Measurements from ENCODE around the gene CLTCL1.

CLTCL1 gene

DNA sequence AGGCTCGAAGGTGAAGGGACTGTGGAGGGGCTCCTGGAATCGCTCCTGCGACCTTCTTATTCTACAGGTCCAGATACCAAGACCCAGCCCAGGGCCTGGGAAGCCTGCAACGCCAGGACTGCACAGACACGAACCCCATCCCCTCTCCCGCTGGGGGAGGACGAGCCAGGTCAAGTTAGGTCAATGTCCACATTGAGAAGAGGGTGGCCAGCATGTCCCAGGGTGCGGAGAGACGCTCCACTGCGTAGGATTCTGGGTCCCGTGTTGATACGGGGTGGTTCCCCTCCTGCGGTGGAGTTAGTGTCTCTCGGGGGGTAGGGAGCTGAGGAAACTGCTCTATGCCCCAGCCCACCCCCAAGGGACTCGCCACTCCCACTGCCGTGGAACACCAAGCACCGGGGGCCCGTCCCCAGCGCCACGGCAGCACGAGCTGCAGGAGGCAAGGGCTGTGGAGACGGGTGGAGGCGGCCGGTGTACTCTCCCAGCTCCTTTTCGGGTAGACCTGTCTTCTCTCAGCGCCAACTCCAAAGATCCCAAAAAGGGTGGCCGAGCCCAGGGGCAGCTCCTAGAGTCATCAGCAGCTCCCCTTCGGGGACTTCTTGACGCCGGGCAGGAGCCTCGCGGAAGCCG, 143.0 kb downstream of the CLTCL1 start:
- DNase-seq, result no peak

DNA sequence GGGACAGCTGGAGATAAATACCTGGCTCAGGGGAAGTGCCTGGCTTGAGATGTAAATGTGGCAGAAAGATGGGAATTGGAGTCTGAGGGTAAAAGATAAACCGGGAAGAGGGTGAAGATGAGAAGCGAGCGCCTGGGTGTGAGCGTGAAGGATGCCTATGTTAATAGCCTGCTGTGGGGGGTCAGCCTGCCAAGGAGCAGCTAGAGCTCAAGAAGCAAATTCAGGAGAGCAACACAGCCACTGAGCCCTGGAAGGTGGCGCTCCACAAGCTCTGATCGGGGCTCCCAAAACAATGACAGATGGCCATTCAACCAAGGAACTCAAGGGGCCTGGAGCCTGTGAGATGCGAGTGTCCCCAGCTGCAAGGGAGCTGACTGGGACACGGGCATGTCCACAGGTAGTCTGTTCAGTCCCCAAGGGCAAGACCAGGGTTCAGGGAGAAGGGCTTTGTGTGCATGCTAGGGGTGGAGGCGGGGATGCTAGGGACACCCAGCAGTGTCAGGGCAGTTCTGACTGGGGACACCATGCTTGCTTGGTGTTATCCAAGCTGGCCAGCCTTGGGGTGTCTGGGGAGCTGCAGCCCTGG, 144.2 kb downstream of the CLTCL1 start:
- DNase-seq, result no peak

DNA sequence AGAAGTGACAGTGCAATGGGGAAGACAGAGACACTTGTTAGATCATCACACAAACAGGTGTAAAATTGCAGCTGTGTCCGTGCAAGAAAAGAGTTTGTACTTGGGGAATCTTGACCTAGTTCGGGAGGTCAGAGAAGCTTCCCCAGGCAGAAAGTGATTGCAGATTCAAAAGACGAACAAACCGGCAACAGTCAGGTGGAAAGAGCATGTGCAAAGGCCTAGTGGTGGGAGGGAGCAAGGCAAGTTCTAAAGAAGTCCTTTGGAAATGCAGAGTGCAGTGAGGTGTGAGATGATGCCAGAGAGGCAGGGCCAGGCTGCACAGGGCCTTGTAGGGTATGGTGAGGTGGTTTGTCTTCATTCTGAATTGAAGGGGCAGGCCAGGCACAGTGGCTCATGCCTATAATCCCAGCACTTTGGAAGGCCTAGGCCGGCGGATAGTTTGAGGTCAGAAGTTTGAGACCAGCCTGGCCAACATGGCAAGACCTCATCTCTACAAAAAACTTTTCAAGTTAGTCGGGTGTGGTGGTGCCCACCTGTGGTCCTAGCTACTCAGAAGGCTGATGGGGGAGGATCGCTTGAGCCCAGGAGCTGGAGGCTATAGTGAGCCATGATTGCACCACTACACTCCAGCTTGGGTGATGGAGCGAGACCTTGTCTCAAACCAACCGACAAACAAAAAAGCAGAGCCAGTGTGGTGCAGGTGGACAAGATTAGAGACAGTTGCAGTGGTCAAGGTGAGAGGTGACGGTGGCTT, 145.1 kb downstream of the CLTCL1 start:
- no peak for DNase-seq

DNA sequence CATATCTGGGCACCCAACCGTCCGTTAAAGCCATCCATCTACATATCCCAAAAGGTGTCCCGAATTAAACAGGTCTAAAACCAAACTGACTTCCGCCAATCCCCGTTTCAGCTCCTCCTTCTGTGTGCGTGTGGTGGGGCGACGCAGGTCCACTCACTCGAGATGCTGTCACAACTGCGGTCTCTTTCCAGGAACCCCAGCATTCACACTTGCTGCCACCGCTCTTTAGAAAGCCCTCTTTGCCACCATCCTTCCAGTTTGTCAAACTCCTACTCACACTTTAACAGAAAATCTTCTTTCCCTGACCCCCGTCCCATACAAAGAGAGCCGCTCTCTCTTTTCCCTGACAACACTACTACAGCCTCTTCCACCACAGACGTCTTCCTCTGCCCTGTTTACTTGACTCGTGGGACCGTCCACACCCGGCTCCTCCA, 147.5 kb downstream of the CLTCL1 start:
- no peak for DNase-seq

DNA sequence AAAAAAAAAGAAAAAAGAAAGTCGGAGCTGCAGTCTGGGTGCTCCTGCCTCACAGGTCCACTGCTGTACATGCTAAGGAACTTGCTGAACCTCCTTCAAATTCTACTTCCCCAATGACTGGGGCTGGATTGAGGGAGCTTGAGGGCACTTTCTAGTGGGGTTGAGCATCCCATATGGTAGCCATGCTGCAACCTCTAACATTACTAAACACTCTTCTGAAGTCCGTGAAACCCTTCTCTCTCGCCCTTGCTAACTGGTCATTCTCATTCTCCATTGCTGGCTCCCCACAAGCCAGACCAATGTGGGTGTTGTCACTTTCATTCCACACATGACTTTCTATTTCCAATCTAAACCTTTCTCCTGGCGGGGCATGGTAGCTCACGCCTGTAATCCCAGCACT, 148.3 kb downstream of the CLTCL1 start:
- DNase-seq, result no peak

DNA sequence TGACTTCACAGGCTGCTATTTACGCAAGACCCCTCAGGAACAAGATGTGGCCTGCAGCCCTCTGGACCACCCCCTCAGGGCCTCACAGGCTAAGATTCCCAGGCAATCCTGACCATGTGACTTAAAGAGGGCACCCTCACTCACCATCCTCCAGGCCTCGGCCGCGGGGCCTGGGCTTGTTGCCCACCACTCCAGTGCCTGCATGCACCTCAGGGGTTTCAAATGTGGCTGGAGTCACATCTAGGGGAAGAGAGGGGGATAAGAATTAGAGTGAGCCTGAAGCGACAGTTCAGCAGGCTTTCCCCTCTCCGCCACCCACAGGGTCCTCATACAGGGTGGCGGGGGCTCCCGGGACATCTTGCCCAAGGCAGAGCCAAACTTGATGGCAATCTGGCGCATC, 149.1 kb downstream of the CLTCL1 start:
- DNase-seq, result no peak

DNA sequence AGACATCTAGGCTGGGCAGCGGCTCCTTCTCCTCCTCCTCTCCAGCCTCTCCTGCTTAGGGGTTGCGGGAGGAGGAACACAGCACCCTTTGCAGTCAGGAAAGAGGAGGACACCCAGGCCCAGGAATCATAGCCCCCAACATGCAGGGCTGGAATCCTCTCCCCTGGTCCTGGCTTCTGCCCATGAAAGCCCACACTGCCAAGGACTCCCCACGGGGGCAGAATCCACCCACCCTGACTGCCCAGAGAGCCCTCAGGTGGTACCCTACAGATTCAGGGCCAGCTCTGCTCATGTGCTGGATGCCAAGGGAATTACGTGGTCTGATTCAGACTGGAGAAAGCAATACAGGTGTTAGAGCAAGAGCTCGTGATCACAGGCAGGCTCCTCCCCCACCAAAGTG, 151.5 kb downstream of the CLTCL1 start:
- no peak for DNase-seq

DNA sequence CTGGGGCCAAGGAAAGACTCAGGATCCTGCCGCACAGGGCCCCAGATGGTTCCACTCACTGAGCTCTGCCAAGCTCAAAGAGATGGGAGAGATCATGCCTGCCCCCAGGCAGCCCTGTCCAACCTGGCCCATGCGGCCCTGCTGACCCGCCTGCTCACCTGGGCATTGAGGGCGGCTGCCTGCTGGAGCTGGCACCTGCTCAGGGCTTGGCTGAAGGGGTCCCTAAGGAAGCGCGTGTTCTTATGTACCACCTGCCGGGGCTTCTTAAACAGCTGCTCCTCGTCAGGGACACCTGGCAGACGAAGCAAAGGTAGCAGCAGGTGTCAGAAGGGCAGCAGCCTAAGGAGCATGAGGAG, 152.5 kb downstream of the CLTCL1 start:
- no peak for DNase-seq

DNA sequence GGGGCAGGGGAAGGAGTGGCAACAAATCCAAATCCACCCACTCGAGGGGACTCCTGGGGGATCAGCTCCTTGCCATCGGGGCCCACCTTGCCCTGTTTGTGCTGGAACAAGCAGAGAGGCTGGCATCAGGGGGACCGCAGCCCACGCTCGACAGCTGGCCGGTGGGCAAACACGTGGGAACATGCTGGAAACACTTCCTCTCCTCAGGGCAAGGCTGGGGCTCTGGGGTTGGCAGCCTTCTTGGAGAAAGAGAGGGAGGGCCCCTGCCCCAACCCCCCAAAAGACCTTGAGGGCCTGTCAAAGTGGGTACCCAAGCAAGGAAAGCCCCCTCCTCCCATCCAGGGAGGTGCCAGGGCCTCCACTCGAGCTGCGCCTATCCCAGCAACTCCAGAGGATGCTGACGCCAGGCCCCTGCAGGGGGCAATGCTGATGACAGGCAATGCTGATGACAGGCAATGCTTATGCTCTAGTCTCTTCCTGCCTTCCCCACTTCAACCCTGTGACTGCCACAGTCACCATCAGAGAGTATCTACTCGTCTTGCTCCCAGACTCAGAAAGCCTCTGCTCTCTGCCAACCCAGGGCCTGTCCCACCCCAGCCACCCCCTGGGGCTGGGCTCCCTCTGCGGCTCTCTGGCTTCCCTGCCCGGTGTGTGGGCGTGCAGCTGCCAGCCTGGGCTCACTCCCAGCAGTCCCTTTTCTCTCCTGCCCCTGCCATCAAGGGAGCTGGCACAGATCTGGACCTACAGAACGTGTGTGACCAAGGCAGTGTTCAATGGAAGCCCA, 153.1 kb downstream of the CLTCL1 start:
- no peak for DNase-seq

DNA sequence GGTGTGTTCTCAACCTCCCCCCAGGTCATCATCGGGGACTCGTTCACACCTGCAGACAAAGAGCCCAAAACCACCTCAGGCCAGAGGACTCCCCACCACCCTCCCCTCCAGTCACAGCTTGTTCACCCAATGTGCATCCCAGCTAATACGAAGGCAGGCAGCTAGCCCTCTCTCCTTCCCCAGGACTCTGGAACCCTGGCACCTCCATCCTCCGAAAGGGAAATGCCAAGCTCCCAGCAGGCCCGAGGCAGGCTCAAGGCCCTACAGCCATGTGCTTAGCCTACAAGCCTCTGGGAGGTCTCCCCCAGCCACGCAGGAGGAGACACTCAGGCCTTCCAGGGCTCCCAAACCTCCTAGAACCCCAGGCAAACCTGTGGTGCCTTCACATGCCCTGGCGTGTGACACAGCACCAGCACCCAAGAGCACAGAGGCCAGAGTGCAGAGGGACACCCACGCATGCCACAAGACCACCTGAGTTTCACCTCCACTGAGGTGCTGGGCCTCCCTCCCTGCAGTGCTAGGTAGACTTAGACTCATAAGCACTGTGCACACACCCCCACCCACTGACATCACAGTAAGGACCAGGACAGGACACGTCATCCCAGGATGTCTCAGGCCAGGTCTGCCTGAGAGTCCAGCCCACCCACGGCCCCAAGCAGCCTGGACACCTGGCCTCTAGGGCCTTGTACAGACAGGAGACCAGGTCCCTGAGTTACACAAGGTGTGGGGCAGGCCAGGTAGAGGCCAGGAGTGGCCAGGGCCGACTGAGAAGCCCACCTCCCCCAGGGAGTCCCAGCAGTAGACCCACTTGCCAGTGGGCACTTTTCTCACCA, 153.9 kb downstream of the CLTCL1 start:
- DNase-seq, result no peak

DNA sequence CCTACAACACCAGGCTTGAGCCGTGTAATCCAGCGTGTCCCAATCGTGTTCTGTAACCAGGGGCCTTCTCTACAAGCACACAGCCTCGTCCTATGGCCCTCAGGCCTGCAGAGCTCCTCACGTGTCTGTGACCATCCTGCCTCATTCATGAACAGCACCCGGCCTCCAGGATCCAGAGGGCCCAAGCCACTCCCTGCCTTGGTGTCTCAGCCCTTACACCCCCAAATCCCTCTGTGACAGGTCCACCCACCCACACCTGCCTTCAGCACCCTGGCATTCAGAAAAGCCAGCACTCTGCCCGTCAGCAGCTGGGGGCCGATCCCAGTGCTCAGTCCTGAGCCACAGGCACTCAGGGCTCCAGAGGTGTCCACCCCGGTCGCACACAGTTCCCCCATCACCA, 154.6 kb downstream of the CLTCL1 start:
- DNase-seq, result no peak

DNA sequence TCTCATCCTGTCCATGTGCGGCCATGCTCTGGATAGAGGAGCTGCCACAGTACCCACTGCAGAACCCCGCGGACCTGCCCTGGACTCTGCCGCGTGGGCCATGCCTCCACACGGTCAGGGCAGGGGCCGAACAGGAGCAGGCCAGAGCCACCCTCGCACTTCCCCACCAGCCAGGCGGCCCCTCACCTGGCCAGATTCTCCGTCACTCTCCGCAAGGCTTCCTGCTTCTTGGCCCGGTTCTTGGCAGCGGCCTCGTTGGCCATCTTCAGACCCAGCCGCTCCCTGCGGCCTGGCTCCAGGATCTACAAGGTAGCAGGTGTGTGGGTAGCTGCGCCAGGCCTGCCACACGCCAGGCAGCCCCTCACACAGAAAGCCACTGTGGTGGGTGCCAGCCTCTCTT, 156.6 kb downstream of the CLTCL1 start:
- DNase-seq, result no peak

DNA sequence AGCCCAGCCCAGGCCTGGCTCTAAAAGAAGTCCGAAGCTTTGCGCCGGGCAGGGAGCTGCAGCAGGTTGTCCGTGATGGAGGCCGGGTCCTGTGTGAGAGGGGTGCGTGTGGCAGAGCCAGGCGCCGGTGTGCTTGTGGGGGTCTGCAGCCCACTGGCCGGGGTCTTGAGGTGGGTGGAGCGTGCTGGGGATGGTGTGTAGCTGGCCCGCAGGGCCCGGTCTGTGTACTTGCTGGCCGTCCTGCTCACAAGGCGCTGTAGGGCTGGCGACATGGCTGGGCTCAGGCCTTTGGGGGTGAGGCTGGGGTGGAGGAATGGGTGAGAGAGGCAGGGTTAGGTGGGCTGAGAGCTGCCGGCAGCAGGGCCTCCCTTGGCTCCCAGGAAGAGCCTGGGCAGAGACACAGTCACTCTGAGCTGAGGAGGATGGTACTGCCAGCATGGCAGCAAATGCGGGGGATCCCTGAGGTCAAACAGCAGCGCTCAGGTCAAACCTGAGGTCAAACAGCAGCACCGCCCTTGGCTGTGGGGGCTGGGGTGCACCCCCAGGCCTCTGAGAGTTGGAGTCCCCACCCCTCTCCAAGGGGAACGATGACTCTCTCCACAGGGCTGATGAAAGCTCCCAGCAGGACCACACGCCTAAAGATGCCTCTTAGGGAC, 157.2 kb downstream of the CLTCL1 start:
- no peak for DNase-seq

DNA sequence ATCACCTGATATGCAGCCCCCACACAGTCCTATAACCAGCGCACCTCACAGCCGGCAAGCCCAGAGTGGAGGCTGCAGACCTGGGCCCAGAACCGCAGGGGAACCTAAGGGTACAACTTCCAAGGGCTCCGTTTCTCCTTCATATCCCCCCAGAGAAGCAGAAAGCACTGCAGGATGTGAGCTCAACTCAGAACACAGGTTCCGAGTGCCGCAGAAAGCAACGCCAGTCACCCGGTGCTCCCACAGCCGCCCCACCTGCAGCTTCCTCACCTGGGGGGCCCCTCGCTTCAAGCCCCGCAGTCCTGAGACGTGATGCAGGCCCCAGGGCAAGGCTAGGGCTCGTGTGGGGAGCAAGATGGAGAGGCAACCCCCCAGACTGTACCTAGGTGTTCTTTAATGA, 158.0 kb downstream of the CLTCL1 start:
- no peak for DNase-seq

DNA sequence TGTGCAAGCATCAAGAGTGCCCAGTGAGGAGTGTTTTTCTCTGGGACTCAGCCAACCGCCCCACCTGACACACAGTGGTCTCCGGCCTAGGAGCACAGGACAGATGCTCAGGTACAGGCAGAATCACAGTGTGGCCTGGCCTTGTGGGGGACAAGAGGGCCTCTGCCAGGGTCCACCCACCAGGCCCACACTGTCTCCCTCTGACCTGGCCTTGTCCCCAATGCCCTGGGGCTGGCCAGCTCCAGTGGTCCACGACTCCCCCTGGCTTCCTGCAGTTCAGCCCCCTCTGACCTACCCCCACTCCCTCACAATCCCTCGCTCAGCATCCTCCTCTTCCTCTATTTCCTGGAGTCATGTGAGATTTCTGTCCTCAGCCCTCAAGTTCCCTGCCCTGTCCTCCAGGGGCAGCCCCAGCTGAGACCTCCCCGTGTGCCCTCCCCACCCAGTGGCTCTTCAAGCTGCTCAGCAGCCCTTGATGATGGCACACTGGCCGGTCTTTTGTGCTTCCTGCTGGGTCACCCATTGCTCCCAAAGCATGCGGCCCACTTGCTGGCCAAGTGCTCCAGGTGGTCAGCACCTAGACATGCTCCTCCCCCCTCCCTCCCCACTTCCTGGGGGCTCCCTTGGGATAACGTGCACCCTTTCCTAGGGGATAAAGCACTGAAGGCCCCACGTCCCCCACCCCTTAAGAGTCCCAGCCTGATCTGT, 158.7 kb downstream of the CLTCL1 start:
- DNase-seq, result no peak

DNA sequence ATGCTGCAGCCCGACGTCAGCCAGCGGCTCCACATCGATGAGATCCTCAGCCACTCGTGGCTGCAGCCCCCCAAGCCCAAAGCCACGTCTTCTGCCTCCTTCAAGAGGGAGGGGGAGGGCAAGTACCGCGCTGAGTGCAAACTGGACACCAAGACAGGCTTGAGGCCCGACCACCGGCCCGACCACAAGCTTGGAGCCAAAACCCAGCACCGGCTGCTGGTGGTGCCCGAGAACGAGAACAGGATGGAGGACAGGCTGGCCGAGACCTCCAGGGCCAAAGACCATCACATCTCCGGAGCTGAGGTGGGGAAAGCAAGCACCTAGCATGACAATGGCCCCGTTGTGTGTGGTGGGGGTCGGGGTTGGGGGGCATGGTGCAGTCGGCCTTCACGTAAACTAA, 159.4 kb downstream of the CLTCL1 start:
- no peak for DNase-seq

DNA sequence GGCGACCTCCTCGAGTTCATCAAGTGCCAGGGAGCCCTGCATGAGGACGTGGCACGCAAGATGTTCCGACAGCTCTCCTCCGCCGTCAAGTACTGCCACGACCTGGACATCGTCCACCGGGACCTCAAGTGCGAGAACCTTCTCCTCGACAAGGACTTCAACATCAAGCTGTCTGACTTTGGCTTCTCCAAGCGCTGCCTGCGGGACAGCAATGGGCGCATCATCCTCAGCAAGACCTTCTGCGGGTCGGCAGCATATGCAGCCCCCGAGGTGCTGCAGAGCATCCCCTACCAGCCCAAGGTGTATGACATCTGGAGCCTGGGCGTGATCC, 159.9 kb downstream of the CLTCL1 start:
- DNase-seq, result no peak

DNA sequence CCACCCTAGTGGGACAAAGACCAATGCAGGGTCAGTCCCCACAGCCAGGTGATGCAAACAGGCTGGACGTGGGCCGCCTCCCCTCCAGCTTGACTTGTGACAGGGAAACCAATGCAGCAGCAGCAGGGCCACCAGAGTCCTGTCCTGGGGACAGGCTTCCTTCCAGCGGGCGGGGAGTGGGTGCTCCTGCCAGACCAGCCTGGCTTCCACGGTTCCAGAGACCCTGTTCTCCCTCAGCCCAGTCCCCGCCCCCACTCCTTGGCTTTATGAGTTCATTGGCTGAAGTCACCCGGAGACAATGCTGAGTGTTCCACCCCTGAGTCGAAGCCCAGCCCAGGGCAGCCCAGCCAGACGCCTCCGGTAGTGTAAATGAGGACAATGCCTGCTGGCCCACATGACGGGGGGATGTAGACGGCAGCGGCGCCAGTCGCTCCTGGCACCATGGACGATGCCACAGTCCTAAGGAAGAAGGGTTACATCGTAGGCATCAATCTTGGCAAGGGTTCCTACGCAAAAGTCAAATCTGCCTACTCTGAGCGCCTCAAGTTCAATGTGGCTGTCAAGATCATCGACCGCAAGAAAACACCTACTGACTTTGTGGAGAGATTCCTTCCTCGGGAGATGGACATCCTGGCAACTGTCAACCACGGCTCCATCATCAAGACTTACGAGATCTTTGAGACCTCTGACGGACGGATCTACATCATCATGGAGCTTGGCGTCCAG, 160.4 kb downstream of the CLTCL1 start, which contains the start of gene TSSK2:
Gene TSSK2 (plus strand): TSS at position 350 of the 726 bp plus-strand sequence. CDS start 92 bp downstream, at position 442.
- no peak for DNase-seq

DNA sequence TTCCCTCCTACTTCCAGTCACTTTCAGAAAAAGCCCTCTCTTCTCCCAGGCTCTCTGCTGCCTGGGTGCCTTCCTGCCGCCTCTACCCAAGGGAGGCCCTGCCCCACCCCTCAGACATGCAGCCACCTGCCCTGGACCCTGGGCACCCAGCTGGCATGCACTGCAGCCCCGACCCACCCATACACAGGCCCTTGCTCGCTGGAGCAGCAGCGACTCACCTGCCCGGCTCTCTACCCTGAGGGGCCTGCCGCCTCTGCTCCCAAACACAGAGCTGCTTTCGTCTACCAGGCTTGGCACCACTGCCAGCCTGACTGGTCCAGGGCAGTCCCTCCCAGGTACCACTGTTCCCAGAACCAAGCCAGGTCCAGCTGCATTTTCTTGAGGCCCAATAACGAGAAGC, 161.6 kb downstream of the CLTCL1 start:
- DNase-seq, result no peak
